Stromal cell of bone marrow (primary cell): ENCODE results near the gene ARFRP1.

Experiments
- DNase-seq: peaks from one replicate; pipeline ENCODE4 v3.0.0-alpha.2; 2012; ENCODE audit warnings: low read depth

Gene ARFRP1

GRCh38 chr20:63707558-63708300 lies at the start of gene ARFRP1, which contains the start of gene ZGPAT:
Gene ARFRP1 (minus strand): TSS chr20:63707976. CDS start chr20:63707091, 885 bp downstream.
Gene ZGPAT (plus strand): TSS chr20:63708039. CDS start chr20:63708581, 542 bp downstream.
- DNase-seq, result peak; percentile 71

GRCh38 chr20:63756648-63756991 lies 48.8 kb upstream of the ARFRP1 start:
- no peak for DNase-seq

- no peak for DNase-seq
These were observed 48.3 kb upstream of the ARFRP1 start for GRCh38 chr20:63755933-63756647.

- DNase-seq, result no peak
These were observed 46.2 kb upstream of the ARFRP1 start for GRCh38 chr20:63754008-63754407.

- DNase-seq, result no peak
These were observed 45.6 kb upstream of the ARFRP1 start for GRCh38 chr20:63753381-63753780.

- no peak for DNase-seq
These were observed 44.8 kb upstream of the ARFRP1 start for GRCh38 chr20:63752411-63753101.

- DNase-seq, result no peak
These were observed 43.9 kb upstream of the ARFRP1 start for GRCh38 chr20:63751471-63752271.

GRCh38 chr20:63750807-63751470 lies 43.2 kb upstream of the ARFRP1 start:
- no peak for DNase-seq

- DNase-seq, result no peak
These were observed 42.1 kb upstream of the ARFRP1 start for GRCh38 chr20:63749597-63750508.

- DNase-seq, result no peak
These were observed 41.1 kb upstream of the ARFRP1 start for GRCh38 chr20:63748934-63749270.

GRCh38 chr20:63748070-63748933 lies 40.5 kb upstream of the ARFRP1 start:
- DNase-seq, result no peak

GRCh38 chr20:63747622-63748069 lies 39.9 kb upstream of the ARFRP1 start:
- no peak for DNase-seq

GRCh38 chr20:63746751-63747315 lies 39.1 kb upstream of the ARFRP1 start:
- DNase-seq, result no peak

GRCh38 chr20:63745961-63746731 lies 38.4 kb upstream of the ARFRP1 start:
- no peak for DNase-seq

GRCh38 chr20:63745424-63745805 lies 37.6 kb upstream of the ARFRP1 start:
- no peak for DNase-seq

- no peak for DNase-seq
These were observed 37.0 kb upstream of the ARFRP1 start for GRCh38 chr20:63744574-63745423.

- DNase-seq, result no peak
These were observed 36.4 kb upstream of the ARFRP1 start for GRCh38 chr20:63744158-63744557.
